GM12892 (cell line): ENCODE results near the gene REPS2.
"Not testable (repeated sequence)": the region's sequence is repeated elsewhere in the genome, so short reads cannot be mapped to it uniquely, and the experiment has no call there.

Experiments used
- DNase-seq: peaks from one replicate; pipeline ENCODE4 v3.0.0; 2011; ENCODE audit not compliant: insufficient read length
- FAIRE-seq: peaks from 2 replicates; lab custom pipeline; 2011; peaks lifted over from hg19 to GRCh38; lab: Jason Lieb, UNC
- POLR2A ChIP-seq: IDR thresholded peaks from 2 replicates; pipeline ENCODE4 v1.6.1; 2011; ENCODE audit warnings: low read depth, low read length, control low read depth
- POLR2AphosphoS5 ChIP-seq: IDR thresholded peaks from 2 replicates; pipeline ENCODE4 v1.6.1; 2011; ENCODE audit warnings: low read depth, low read length, control low read depth
- TAF1 ChIP-seq: IDR thresholded peaks from 2 replicates; pipeline ENCODE4 v1.6.1; 2011; ENCODE audit warnings: low read depth, mild to moderate bottlenecking, control low read depth, low read length, borderline replicate concordance

The REPS2 gene

DNA sequence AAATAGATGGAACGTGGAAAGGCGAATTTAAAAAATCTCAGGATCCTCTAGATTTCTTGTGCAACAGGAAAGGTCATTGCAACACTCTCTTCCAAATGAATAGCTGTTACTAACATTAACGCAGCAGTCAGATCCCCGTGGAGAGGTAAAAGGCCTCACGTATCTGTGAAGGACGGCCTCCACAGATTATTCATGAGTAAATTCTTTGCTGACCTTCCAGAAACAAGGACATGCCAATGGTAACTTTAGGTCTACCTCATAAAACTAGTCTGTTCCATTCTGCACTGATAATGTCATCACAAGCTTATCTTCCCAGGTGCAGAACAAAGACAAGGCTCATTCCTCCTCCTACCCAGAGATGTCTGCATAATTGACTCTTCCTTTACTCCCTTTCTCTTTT, 16.1 kb upstream of the REPS2 start:
- FAIRE-seq (no peak), DNase-seq (no peak)
- TF ChIP-seq POLR2A: no peak
- no peak for TF ChIP-seq POLR2AphosphoS5
- no peak for TF ChIP-seq TAF1

DNA sequence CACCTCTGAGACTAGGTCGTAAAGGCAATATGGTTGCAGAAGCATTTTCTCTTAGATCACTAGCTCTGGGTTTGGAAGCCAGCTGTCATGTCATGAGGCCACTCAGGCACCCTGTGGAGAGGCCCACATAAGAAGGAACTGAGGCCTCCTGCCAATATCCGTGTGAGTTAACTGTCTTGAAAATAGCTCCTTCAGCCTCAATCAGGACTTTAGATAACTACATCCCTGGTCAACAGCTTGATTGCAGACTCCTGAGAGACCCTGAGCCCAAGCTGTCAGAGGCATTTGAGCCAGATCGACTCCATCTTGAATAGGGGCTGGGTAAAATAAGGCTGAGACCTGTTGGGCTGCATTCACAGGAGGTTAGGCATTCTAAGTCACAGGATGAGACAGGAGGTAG, 15.1 kb upstream of the REPS2 start:
- DNase-seq (no peak), FAIRE-seq (no peak)
- no peak for TF ChIP-seq TAF1

DNA sequence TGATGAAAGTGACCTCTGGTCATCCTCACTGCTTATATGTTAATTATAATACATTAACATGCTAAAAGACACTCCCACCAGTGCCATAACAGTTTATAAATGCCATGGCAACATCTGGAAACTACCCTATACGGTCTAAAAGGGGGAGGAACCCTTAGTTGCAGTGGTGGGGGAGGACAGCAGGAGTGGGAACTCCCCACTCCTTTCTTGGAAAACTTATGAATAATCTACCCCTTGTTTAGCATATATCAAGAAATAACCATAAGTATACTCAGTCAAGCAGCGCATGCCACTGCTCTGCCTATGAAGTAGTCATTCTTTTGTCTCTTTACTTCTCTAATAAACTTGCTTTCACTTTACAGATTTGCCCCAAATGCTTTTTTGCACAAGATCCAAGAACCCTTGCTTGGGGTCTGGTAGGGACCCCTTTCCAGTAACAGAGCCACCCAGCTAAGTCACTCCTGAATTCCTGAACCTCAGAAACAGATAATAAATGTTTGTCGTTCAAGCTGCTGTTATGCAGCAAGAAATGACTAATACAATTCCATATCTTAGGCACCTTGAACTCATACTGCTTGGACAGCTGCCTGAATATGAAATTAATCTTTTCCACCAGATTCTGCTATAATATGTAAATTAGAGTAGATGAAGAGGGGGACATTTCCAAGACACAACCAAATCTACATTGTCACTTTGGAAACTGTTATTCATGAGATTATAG, 14.4 kb upstream of the REPS2 start:
- no peak for FAIRE-seq
- TF ChIP-seq POLR2A (no peak), POLR2AphosphoS5 (no peak), TAF1 (no peak)
- DNase-seq: no peak

DNA sequence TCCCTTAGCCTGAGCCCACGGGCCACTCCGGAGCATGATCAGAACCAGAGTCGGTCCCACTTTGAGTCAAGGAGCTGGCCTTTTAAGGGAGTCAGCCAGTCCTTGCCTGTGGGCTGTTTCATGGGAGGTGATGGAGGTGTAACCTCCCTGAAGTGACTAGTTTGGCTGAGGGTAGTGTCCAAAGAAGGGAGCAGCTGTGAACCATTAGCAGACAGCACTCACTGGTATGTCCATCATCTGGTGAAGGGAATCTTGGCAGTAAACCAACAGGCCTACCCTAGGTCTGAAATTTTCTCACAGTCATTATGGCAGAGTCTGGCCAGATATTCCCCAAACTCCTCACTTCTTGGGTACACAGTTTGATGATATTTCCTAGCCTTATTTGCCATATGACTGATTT, 12.3 kb upstream of the REPS2 start:
- no peak for DNase-seq
- TF ChIP-seq POLR2A: no peak
- no peak for TF ChIP-seq POLR2AphosphoS5
- no peak for TF ChIP-seq TAF1
- peak; percentile 9 for FAIRE-seq

DNA sequence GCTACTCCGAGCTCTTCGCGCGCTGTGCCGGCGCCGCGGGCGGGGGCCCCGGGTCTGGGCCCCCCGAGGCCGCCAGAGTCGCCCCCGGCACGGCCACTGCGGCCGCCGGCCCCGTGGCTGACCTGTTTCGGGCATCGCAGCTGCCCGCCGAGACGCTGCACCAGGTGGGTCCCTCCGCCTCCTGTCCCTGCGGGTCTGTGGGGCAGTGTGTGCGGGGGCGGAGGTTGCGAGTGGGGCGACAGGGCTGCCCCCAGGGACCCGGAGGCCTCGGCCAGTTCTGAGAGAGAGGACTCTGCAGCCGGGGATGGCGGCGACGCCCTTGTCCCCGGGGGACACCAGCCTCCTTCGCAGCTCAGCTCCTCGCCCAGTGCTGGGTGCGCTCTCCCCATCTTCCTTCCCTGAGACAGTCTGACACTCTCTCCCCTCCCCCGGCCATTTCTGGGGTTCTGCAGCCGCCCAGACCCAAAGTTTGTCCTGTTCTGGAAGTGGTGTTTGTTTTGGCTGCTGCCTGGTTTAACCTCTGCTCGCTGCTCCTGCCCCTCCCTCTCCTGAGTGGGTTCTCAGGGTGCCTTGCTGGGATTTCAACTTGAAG, 609 bp downstream of the REPS2 start:
- TF ChIP-seq POLR2A: no peak
- FAIRE-seq (no peak), DNase-seq (no peak)

DNA sequence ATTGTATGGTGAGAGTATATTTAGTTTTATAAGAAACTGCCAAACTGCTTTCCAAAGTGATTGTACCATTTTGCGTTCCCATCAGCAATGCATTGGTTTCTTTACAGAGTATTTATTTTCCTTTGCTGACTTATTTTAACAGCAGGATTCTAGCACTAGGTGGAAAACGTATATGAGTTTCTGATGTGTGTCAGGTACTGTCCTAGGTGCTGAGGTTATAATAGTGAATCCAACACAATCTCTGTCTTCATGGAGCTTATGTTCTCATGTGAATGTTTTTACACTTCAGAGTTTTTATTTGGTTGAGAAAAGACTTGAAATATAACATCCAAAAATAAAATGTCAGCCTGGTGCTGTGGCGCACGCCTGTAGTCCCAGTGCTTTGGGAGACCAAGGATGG, 4.0 kb downstream of the REPS2 start:
- no peak for FAIRE-seq
- no peak for TF ChIP-seq POLR2A
- no peak for DNase-seq

DNA sequence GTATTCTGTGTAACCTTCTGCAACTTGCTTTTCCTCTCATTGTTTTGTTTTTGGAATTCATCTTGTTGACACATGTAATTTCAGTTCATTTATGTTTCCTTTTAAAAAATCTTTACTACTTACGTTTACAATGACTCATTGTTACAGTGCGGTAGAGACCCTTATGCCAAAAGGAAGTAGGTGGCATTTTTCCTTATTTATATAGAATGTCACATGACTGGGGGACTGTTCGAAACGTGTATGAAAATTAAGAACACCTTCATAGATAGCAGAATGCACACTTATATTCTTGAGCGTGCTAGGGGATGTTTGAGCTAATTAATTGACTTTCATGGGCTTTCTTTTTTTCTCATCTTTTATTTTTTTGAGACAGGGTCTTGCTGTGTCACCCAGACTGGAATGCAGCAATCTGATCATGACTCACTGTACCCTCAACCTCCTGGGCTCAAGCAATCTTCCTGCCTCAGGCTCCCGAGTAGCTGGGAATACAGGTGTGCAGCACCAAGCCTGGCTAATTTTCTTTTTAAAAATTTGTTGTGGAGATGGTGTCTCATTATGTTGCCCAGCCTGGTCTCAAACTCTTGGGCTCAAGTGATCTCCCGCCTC, 7.3 kb downstream of the REPS2 start:
- FAIRE-seq (no peak), DNase-seq (no peak)
- TF ChIP-seq POLR2A (no peak), TAF1 (no peak), POLR2AphosphoS5 (no peak)

DNA sequence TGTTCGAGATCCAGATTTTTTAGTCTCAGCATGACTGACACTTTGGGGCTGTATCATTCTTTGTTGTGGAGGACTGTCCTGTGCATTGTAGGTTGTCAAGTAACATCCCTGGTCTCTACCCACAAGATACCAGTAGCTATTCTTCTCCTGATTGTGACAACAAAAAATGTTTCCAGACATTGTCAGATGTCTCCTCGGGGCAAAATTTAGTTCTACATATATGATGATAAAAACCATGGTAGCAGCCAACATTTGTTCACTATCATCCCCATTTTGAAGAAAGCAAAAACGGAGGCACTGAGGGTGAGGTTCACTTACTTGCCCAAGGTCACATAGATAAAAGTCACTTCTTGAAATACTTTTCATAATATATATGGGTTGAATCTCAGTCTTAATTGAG, 11.3 kb downstream of the REPS2 start:
- FAIRE-seq (no peak), DNase-seq (no peak)
- TF ChIP-seq TAF1 (no peak), POLR2A (no peak), POLR2AphosphoS5 (no peak)

DNA sequence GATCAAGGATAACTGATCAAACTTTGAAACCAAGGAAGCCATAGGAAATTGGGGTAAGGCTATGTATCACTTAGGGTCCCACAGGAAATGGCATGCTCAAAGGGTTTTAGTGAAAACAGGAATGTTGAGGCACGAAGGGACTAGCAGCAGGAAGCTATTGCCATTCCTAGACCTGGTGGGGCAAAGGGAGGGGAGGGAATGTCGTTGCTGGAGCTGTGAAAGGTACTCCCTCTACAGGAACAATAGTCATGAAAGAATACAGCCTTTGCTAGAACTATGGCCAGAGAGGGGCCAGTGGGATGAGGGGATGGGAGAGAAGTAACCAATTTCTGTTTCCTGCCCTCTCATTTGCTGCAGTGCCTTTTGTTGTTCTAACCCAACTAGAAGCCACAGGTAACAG, 11.9 kb downstream of the REPS2 start:
- no peak for DNase-seq
- TF ChIP-seq POLR2A (no peak), TAF1 (no peak)
- no peak for FAIRE-seq

DNA sequence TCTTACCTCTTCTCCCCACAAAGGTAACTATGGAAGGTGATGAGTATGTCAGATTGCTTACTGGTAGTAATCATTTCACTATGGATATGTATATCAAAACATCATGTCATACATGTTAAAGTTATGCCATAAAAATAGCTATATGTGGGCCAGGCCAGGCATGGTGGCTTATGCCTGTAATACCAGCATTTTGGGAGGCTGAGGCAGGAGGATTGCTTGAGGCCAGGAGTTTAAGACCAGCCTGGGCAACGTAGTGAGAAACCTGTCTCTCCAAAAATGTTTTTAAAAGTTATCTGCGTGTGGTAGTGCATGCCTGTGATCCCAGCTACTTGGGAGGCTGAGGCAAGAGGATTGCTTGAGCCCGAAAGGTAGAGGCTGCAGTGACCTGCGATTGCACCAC, 16.2 kb downstream of the REPS2 start:
- FAIRE-seq, DNase-seq: not testable (repeated sequence)

DNA sequence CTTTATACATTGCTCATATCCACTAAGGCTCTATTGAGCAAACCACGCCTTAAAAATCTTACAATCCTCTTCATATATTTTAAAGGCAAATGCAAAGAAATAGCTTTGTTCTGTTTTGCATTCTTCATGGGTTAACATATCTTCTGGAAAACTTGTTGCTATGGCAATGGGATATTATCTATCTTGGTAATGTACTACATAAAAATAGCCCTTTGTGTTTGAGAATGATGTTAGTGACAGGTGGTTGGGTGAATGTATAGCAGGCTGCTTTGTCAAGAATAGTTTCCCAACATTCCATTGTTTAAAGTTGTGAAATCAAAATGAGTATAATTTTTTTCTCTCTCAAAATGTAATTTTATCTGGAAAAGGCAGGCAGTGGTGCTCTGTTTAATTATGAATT, 16.8 kb downstream of the REPS2 start:
- FAIRE-seq (no peak), DNase-seq (no peak)
- TF ChIP-seq TAF1 (no peak), POLR2A (no peak), POLR2AphosphoS5 (no peak)

DNA sequence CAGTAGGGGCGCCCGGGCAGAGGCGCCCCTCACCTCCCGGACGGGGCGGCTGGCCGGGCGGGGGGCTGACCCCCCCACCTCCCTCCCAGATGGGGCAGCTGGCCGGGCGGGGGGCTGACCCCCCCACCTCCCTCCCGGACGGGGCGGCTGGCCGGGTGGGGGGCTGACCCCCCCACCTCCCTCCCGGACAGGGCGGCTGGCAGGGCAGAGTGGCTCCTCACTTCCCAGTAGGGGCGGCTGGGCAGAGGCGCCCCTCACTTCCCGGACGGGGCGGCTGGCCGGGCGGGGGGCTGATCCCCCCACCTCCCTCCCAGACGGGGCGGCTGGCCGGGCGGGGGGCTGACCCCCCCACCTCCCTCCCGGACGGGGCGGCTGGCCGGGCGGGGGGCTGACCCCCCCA, 18.5 kb downstream of the REPS2 start:
- not testable (repeated sequence) for DNase-seq, FAIRE-seq
